Mesendoderm (in vitro differentiated cells): ENCODE data around the gene WDFY1.
A peak's percentile ranks its signal among the peaks of the same experiment; 100 is the strongest.

ENCODE experiments used
- DNase-seq: peaks from one replicate; pipeline ENCODE4 v3.0.0; 2013
- H2AK5ac ChIP-seq: 2 replicates; pipeline ENCODE4 v1.6.1; 2013; ENCODE audit warnings: low read length, inconsistent platforms
- H2BK120ac ChIP-seq: 2 replicates; pipeline ENCODE4 v1.6.1; 2013; ENCODE audit warnings: low read depth, mild to moderate bottlenecking, low read length, moderate library complexity, mixed read lengths
- H2BK15ac ChIP-seq: replicated peaks from 2 replicates; pipeline ENCODE4 v1.6.1; 2013; ENCODE audit warnings: low read depth, mild to moderate bottlenecking, moderate library complexity
- H2BK5ac ChIP-seq: 2 replicates; pipeline ENCODE4 v1.6.1; 2013; ENCODE audit warnings: low read length, inconsistent platforms
- H3K18ac ChIP-seq: 2 replicates; pipeline ENCODE4 v1.6.1; 2013; ENCODE audit warnings: mild to moderate bottlenecking, low read length, mixed read lengths
- H3K23ac ChIP-seq: one replicate; pipeline ENCODE4 v1.6.1; 2013; ENCODE audit warnings: low read length
- H3K27ac ChIP-seq: 2 replicates; pipeline ENCODE4 v1.5.1; 2013; ENCODE audit warnings: low read depth, mild to moderate bottlenecking, inconsistent platforms, low read length, moderate library complexity
- H3K27me3 ChIP-seq: 2 replicates; pipeline ENCODE4 v1.6.1; 2013; ENCODE audit warnings: low read length, control low read depth, mild to moderate bottlenecking, inconsistent platforms; ENCODE audit not compliant: insufficient read depth, poor library complexity
- H3K36me3 ChIP-seq: 2 replicates; pipeline ENCODE4 v1.6.1; 2013; ENCODE audit warnings: low read length, inconsistent platforms; ENCODE audit not compliant: control insufficient read depth, insufficient read depth
- H3K4ac ChIP-seq: one replicate; pipeline ENCODE4 v1.6.1; 2013; ENCODE audit warnings: low read depth, mild to moderate bottlenecking, low read length, moderate library complexity
- H3K4me1 ChIP-seq: 2 replicates; pipeline ENCODE4 v1.6.1; 2013; ENCODE audit warnings: low read depth, low read length, inconsistent platforms; ENCODE audit not compliant: control insufficient read depth
- H3K4me2 ChIP-seq: 2 replicates; pipeline ENCODE4 v1.6.1; 2013; ENCODE audit warnings: low read length
- H3K4me3 ChIP-seq: 2 replicates; pipeline ENCODE4 v1.5.1; 2013; ENCODE audit warnings: mild to moderate bottlenecking, low read length
- H3K56ac ChIP-seq: one replicate; pipeline ENCODE4 v1.6.1; 2013; ENCODE audit warnings: low read length
- H3K79me1 ChIP-seq: 2 replicates; pipeline ENCODE4 v1.6.1; 2013; ENCODE audit warnings: low read length, inconsistent platforms
- H3K79me2 ChIP-seq: 2 replicates; pipeline ENCODE4 v1.6.1; 2013; ENCODE audit warnings: mild to moderate bottlenecking, low read length; ENCODE audit not compliant: control insufficient read depth, insufficient read depth
- H3K9ac ChIP-seq: 2 replicates; pipeline ENCODE4 v1.6.1; 2013; ENCODE audit warnings: low read length, inconsistent platforms
- H4K5ac ChIP-seq: one replicate; pipeline ENCODE4 v1.6.1; 2013; ENCODE audit warnings: low read length
- H4K8ac ChIP-seq: one replicate; pipeline ENCODE4 v1.6.1; 2013; ENCODE audit warnings: low read depth, mild to moderate bottlenecking, control low read depth, low read length, moderate library complexity
- WGBS: extraction: QIAGEN DNeasy Blood & Tissue Kit; methylation state at CpG from one replicate; pipeline ENCODE4 v1.1.7; 2013; ENCODE audit warnings: low lambda C conversion rate, missing lambda C conversion rate; ENCODE audit not compliant: insufficient coverage; ENCODE audit errors: extremely low coverage; 5-methylcytosine and 5-hydroxymethylcytosine counted together

WDFY1 gene

DNA sequence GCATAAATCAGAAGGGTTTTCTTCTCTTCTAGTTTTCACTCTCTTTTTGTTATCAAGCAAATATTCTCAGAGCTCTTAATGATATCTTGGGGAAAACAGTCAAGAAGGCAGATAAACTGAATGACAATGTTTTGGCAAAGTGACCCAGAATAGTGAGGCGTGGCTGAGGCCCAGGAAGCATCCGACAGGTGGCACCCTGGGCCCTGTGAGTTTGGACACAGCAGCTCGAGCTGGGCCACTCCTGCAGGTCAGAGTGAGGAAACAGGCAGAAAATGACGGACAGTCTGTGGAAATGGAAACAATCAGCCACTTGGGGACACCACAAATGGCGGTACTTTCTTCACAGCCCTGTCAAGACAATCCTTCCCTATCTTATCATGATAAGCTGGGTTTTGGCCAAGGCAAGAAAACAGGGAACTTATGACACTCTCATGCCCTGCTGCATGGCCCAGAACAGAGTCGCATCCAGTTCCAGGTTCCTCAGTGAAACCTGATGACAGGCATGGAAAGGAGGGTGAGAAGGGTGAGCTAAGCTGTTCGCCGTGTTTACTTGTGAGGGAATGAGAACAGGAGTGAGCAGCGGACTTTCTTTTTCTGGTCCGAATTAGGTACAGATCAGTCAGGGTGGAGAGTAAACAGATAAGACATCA is 44.2 kb upstream of the WDFY1 start:
- Histone ChIP-seq H3K23ac (no peak overlapping the region), H2BK15ac (no peak overlapping the region), H3K4me3 (no peak overlapping the region), H3K27me3 (no peaks in the 10 kb centered on the region), H3K9ac (no peak overlapping the region), H3K18ac (no peak overlapping the region), H2BK5ac (no peak overlapping the region), H3K27ac (no peak overlapping the region), H3K4me1 (no peaks in the 10 kb centered on the region), H3K56ac (no peak overlapping the region), H2AK5ac (no peak overlapping the region), H4K5ac (no peak overlapping the region), H3K79me2 (no peaks in the 10 kb centered on the region), H2BK120ac (no peak overlapping the region), H3K4ac (no peak overlapping the region), H4K8ac (no peak overlapping the region), H3K4me2 (no peak overlapping the region), H3K36me3 (peaks cover 13% of the 10 kb centered on the region), H3K79me1 (no peaks in the 10 kb centered on the region)
- DNase-seq: peak; percentile 41
- no CpG with 5 or more reads among the region's 10 CpGs for WGBS

GRCh38 chr2:223981241-223981640 is 36.1 kb upstream of the WDFY1 start:
- Histone ChIP-seq H3K79me1 (no peaks in the 10 kb centered on the region), H3K79me2 (no peaks in the 10 kb centered on the region), H4K5ac (no peak overlapping the region), H3K27me3 (no peaks in the 10 kb centered on the region), H3K4me3 (no peak overlapping the region), H3K56ac (no peak overlapping the region), H2BK5ac (no peak overlapping the region), H3K27ac (no peak overlapping the region), H3K18ac (no peak overlapping the region), H3K4me2 (no peak overlapping the region), H3K36me3 (peaks cover 28% of the 10 kb centered on the region), H2BK120ac (no peak overlapping the region), H2BK15ac (no peak overlapping the region), H4K8ac (no peak overlapping the region), H3K23ac (no peak overlapping the region), H3K9ac (no peak overlapping the region), H3K4ac (no peak overlapping the region), H3K4me1 (no peaks in the 10 kb centered on the region), H2AK5ac (no peak overlapping the region)
- DNase-seq: no peak
- no CpG with 5 or more reads among the region's 1 CpG for WGBS

- H3K79me2 ChIP-seq: no peaks in the 10 kb centered on the region
- no peak overlapping the region for H2AK5ac ChIP-seq
- H3K4me3 ChIP-seq: no peak overlapping the region
- no CpG with 5 or more reads among the region's 4 CpGs for WGBS
- H4K8ac ChIP-seq: no peak overlapping the region
- H3K36me3 ChIP-seq: peaks cover 26% of the 10 kb centered on the region
- no peak overlapping the region for H2BK15ac ChIP-seq
- H3K79me1 ChIP-seq: no peaks in the 10 kb centered on the region
- no peak overlapping the region for H3K23ac ChIP-seq
- no peak overlapping the region for H2BK120ac ChIP-seq
- no peak overlapping the region for H2BK5ac ChIP-seq
- no peaks in the 10 kb centered on the region for H3K4me1 ChIP-seq
- H4K5ac ChIP-seq: no peak overlapping the region
- no peak overlapping the region for H3K18ac ChIP-seq
- no peak overlapping the region for H3K9ac ChIP-seq
- no peaks in the 10 kb centered on the region for H3K27me3 ChIP-seq
- H3K56ac ChIP-seq: no peak overlapping the region
- H3K4ac ChIP-seq: no peak overlapping the region
- no peak overlapping the region for H3K4me2 ChIP-seq
- no peak overlapping the region for H3K27ac ChIP-seq
- DNase-seq: no peak
Measured at GRCh38 chr2:223980803-223981202, 35.7 kb upstream of the WDFY1 start.

DNA sequence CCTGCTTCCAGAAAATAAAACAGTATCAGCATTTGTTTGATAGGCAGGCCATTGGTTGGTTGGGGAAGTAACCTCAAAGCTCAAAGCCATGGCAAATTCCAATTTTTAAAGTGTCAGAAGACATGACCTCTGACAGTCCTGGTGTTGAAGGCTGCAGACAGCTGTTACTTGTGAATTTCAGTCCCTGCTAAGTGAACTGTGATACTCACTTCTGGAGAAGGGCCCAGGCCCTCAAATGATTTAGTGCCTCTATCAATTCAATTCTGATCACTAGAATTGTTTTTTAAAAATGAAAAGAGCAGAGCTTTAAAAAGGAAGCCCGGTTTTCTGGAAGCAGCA is 35.2 kb upstream of the WDFY1 start:
- Histone ChIP-seq H3K9ac (no peak overlapping the region), H3K56ac (no peak overlapping the region), H3K4me1 (no peaks in the 10 kb centered on the region), H2BK5ac (no peak overlapping the region), H3K23ac (no peak overlapping the region), H3K27ac (no peak overlapping the region), H2BK120ac (no peak overlapping the region), H2BK15ac (no peak overlapping the region), H3K4ac (no peak overlapping the region), H3K79me2 (no peaks in the 10 kb centered on the region), H3K36me3 (peaks cover 25% of the 10 kb centered on the region), H3K4me2 (no peak overlapping the region), H3K79me1 (no peaks in the 10 kb centered on the region), H3K18ac (no peak overlapping the region), H4K5ac (no peak overlapping the region), H3K27me3 (no peaks in the 10 kb centered on the region), H2AK5ac (no peak overlapping the region), H4K8ac (no peak overlapping the region), H3K4me3 (no peak overlapping the region)
- no CpG with 5 or more reads among the region's 1 CpG for WGBS
- no peak for DNase-seq

DNA sequence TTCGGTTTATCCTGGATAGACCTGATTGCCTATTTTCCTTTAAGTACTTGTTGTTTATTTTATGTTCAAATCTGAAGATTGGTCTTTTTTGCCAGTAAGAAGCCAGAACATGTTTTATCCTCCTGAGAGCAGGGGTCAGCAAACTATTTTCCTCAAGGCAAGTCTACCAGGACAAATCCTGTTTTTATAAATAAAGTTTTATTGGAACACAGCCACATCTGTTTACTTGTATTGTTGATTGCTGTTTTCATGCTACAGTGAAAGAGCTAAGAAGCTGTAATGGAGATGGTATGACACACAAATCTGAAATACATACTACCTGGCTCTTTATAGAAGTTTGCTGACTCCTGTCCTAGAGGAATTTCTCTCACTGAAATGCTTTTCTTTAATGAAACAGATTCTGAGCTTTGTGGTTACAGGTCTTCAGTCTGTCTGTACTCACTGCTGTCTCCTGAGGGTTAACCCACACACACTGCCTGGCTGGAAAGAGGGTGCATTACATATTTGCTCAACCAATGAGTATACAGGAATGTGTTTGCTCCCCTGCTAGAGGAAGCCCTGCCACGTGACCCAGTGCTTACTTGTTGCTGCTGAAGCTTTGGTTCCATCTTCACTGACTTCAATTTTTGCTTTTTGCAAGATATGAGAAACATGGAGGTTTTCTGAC is 34.7 kb upstream of the WDFY1 start:
- Histone ChIP-seq H3K27ac (no peak overlapping the region), H4K5ac (no peak overlapping the region), H3K18ac (no peak overlapping the region), H3K23ac (no peak overlapping the region), H2BK15ac (no peak overlapping the region), H3K4me1 (no peaks in the 10 kb centered on the region), H3K79me1 (no peaks in the 10 kb centered on the region), H3K4me2 (no peak overlapping the region), H3K4ac (no peak overlapping the region), H3K79me2 (no peaks in the 10 kb centered on the region), H2BK120ac (no peak overlapping the region), H4K8ac (no peak overlapping the region), H2BK5ac (no peak overlapping the region), H2AK5ac (no peak overlapping the region), H3K36me3 (peaks cover 25% of the 10 kb centered on the region), H3K27me3 (no peaks in the 10 kb centered on the region), H3K56ac (no peak overlapping the region), H3K4me3 (no peak overlapping the region), H3K9ac (no peak overlapping the region)
- no peak for DNase-seq
- WGBS: no CpG with 5 or more reads among the region's 2 CpGs

DNA sequence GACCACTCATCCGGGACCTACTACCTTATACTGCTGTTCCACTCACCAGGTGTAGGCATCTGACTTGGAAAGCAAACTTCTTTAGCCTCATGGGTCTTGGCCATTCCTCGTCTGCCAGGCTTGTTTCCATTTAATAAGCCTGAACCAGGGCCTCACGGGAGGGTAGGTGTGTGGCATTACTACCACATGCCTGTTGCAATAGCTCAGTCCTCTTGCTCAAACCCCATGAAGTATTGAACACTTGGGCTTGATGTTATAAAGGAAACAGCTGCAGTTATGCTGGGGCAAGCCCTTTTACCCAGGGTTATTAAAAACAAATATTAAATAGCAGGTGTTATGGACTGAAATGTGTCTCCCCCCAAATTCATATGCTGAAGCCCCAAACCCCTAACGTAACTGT is 33.3 kb upstream of the WDFY1 start:
- H3K18ac ChIP-seq: no peak overlapping the region
- H3K79me2 ChIP-seq: no peaks in the 10 kb centered on the region
- no peak overlapping the region for H3K27ac ChIP-seq
- DNase-seq: no peak
- no CpG with 5 or more reads among the region's 4 CpGs for WGBS
- H3K36me3 ChIP-seq: peaks cover 19% of the 10 kb centered on the region
- H2BK15ac ChIP-seq: no peak overlapping the region
- H3K23ac ChIP-seq: no peak overlapping the region
- H3K4ac ChIP-seq: no peak overlapping the region
- H3K79me1 ChIP-seq: no peaks in the 10 kb centered on the region
- H3K4me3 ChIP-seq: no peak overlapping the region
- no peak overlapping the region for H3K9ac ChIP-seq
- H2AK5ac ChIP-seq: no peak overlapping the region
- H2BK120ac ChIP-seq: no peak overlapping the region
- no peak overlapping the region for H3K56ac ChIP-seq
- H4K8ac ChIP-seq: no peak overlapping the region
- no peaks in the 10 kb centered on the region for H3K27me3 ChIP-seq
- H4K5ac ChIP-seq: no peak overlapping the region
- no peak overlapping the region for H2BK5ac ChIP-seq
- no peaks in the 10 kb centered on the region for H3K4me1 ChIP-seq
- H3K4me2 ChIP-seq: no peak overlapping the region
